IMR-90 (cell line): ENCODE data around the gene CEP162. TPM values are rescaled to one million over a fixed set of nuclear protein-coding genes. Genes with fewer than 3 reads are reported as not detected.

ENCODE experiments used
- ATAC-seq: fragments of 200-7000 bp; cut with Tn5 transposase; 2 replicates; pipeline ENCODE4 v1.9.1; 2020; ENCODE audit warnings: low read depth, mild to moderate bottlenecking, moderate library complexity
- BruUV-seq: library from RNA; stranded (reverse); fragments of 400-500 nt; replicated peaks from 2 replicates; lab custom pipeline; 2021; lab: Mats Ljungman, UMichigan
- CTCF ChIA-PET: fragments of 300-600 bp; formaldehyde crosslinking; extraction: SDS; loops from one replicate; lab custom pipeline; 2021; ENCODE audit warnings: antibody characterized with exemption; lab: Yijun Ruan, JAX
- POLR2A ChIA-PET: fragments of 300-600 bp; sonication (Branson Sonifier 250); formaldehyde crosslinking; loops from one replicate; lab custom pipeline; 2022; ENCODE audit warnings: antibody characterized with exemption; ENCODE audit not compliant: unreplicated experiment; lab: Charles Lee
- DNase-seq: peaks from one replicate; pipeline ENCODE4 v3.0.0; 2013
- H2AFZ ChIP-seq: replicated peaks from 2 replicates; pipeline ENCODE3; 2013; ENCODE audit warnings: low read length, mild to moderate bottlenecking; ENCODE audit not compliant: poor library complexity
- H2AK5ac ChIP-seq: 2 replicates; pipeline ENCODE4 v1.6.1; 2013; ENCODE audit warnings: low read depth, low read length, inconsistent platforms
- H2AK9ac ChIP-seq: replicated peaks from 2 replicates; pipeline ENCODE3; 2013; ENCODE audit warnings: mild to moderate bottlenecking, low read depth, low read length, moderate library complexity; ENCODE audit not compliant: poor library complexity
- H2BK120ac ChIP-seq: 2 replicates; pipeline ENCODE4 v1.6.1; 2013; ENCODE audit warnings: low read depth, low read length, inconsistent platforms
- H2BK15ac ChIP-seq: 3 replicates; pipeline ENCODE4 v1.6.1; 2013; ENCODE audit warnings: low read depth, low read length, inconsistent platforms
- H2BK20ac ChIP-seq: 2 replicates; pipeline ENCODE4 v1.6.1; 2013; ENCODE audit warnings: low read depth, mild to moderate bottlenecking, inconsistent platforms, low read length, moderate library complexity
- H2BK5ac ChIP-seq: 2 replicates; pipeline ENCODE4 v1.6.1; 2013; ENCODE audit warnings: mild to moderate bottlenecking, low read depth, low read length, inconsistent platforms; ENCODE audit not compliant: poor library complexity, severe bottlenecking
- H3K14ac ChIP-seq: replicated peaks from 2 replicates; pipeline ENCODE4 v1.6.1; 2013; ENCODE audit warnings: low read depth, low read length, inconsistent platforms
- H3K18ac ChIP-seq: 2 replicates; pipeline ENCODE4 v1.6.1; 2013; ENCODE audit warnings: low read depth, low read length, control low read depth
- H3K23ac ChIP-seq: 2 replicates; pipeline ENCODE4 v1.6.1; 2013; ENCODE audit warnings: low read depth, low read length, inconsistent platforms
- H3K27ac ChIP-seq: 2 replicates; pipeline ENCODE4 v1.5.1; 2013; ENCODE audit warnings: mild to moderate bottlenecking, control low read depth, low read length; ENCODE audit not compliant: insufficient read depth
- H3K27me3 ChIP-seq: 2 replicates; pipeline ENCODE4 v1.6.1; 2013; ENCODE audit warnings: low read length; ENCODE audit not compliant: control insufficient read depth, insufficient read depth
- H3K36me3 ChIP-seq: 2 replicates; pipeline ENCODE4 v1.6.1; 2013; ENCODE audit warnings: low read length, mixed read lengths; ENCODE audit not compliant: control insufficient read depth, insufficient read depth
- H3K4ac ChIP-seq: 2 replicates; pipeline ENCODE4 v1.6.1; 2013; ENCODE audit warnings: low read depth, low read length, inconsistent platforms
- H3K4me1 ChIP-seq: 2 replicates; pipeline ENCODE4 v1.6.1; 2013; ENCODE audit warnings: low read length, mixed read lengths; ENCODE audit not compliant: control insufficient read depth, insufficient read depth
- H3K4me2 ChIP-seq: 2 replicates; pipeline ENCODE4 v1.6.1; 2013; ENCODE audit warnings: low read depth, mild to moderate bottlenecking, control low read depth, low read length, moderate library complexity
- H3K4me3 ChIP-seq: 2 replicates; pipeline ENCODE4 v1.5.1; 2013; ENCODE audit warnings: low read depth, mild to moderate bottlenecking, control low read depth, low read length, moderate library complexity; ENCODE audit not compliant: insufficient read depth
- H3K56ac ChIP-seq: 2 replicates; pipeline ENCODE4 v1.6.1; 2013; ENCODE audit warnings: low read length, inconsistent platforms; ENCODE audit not compliant: insufficient read depth; ENCODE audit errors: extremely low read depth
- H3K79me1 ChIP-seq, 2 experiments: 2 replicates each; pipeline ENCODE4 v1.6.1; 2013; ENCODE audit warnings: low read length in 2 of 2, inconsistent platforms in 1 of 2, low read depth in 1 of 2
- H3K9ac ChIP-seq: 2 replicates; pipeline ENCODE4 v1.6.1; 2013; ENCODE audit warnings: low read depth, low read length, control low read depth
- H3K9me1 ChIP-seq: 2 replicates; pipeline ENCODE4 v1.6.1; 2013; ENCODE audit warnings: low read length, inconsistent platforms; ENCODE audit not compliant: insufficient read depth
- H3K9me3 ChIP-seq: 2 replicates; pipeline ENCODE4 v1.6.1; 2013; ENCODE audit warnings: low read length; ENCODE audit not compliant: control insufficient read depth, insufficient read depth
- H4K20me1 ChIP-seq: 2 replicates; pipeline ENCODE4 v1.6.1; 2013; ENCODE audit warnings: low read length, inconsistent platforms; ENCODE audit not compliant: insufficient read depth
- H4K5ac ChIP-seq: 2 replicates; pipeline ENCODE4 v1.6.1; 2013; ENCODE audit warnings: mild to moderate bottlenecking, low read depth, low read length, control low read depth
- H4K8ac ChIP-seq, 2 experiments: 2 replicates each; pipeline ENCODE4 v1.6.1; 2013; ENCODE audit warnings: low read depth in 2 of 2, low read length in 2 of 2, control low read depth in 1 of 2, inconsistent platforms in 1 of 2
- H4K91ac ChIP-seq: 2 replicates; pipeline ENCODE4 v1.6.1; 2013; ENCODE audit warnings: low read depth, low read length, inconsistent platforms; ENCODE audit not compliant: insufficient read depth
- BHLHE40 ChIP-seq: fragments of 150-350 bp; IDR thresholded peaks from 2 replicates; pipeline ENCODE4 v1.6.1; 2016; ENCODE audit warnings: mild to moderate bottlenecking, low read depth, low read length
- CEBPB ChIP-seq: IDR thresholded peaks from 2 replicates; pipeline ENCODE4 v1.6.1; 2012; ENCODE audit warnings: low read depth, low read length, improper control_type of control experiment
- CHD1 ChIP-seq: IDR thresholded peaks from 2 replicates; pipeline ENCODE4 v1.6.1; 2012; ENCODE audit warnings: low read depth, low read length, improper control_type of control experiment
- CTCF ChIP-seq: conservative IDR thresholded peaks from 2 replicates; pipeline ENCODE4 v1.5.1; 2012; ENCODE audit warnings: mild to moderate bottlenecking, low read depth, low read length, improper control_type of control experiment
- ELK1 ChIP-seq: fragments of 150-350 bp; IDR thresholded peaks from 2 replicates; pipeline ENCODE4 v1.6.1; 2016; ENCODE audit warnings: low read depth, mild to moderate bottlenecking, low read length, moderate library complexity, borderline replicate concordance
- FOS ChIP-seq: fragments of 150-350 bp; IDR thresholded peaks from 2 replicates; pipeline ENCODE4 v1.6.1; 2016; ENCODE audit warnings: low read depth, low read length
- MAFK ChIP-seq: IDR thresholded peaks from 2 replicates; pipeline ENCODE4 v1.6.1; 2012; ENCODE audit warnings: low read depth, low read length, improper control_type of control experiment
- MAZ ChIP-seq: IDR thresholded peaks from 2 replicates; pipeline ENCODE4 v1.6.1; 2012; ENCODE audit warnings: low read depth, mild to moderate bottlenecking, low read length, improper control_type of control experiment, moderate library complexity, borderline replicate concordance
- MXI1 ChIP-seq: IDR thresholded peaks from 2 replicates; pipeline ENCODE4 v1.6.1; 2012; ENCODE audit warnings: low read depth, mild to moderate bottlenecking, low read length, moderate library complexity, borderline replicate concordance
- NFE2L2 ChIP-seq: fragments of 150-350 bp; IDR thresholded peaks from 2 replicates; pipeline ENCODE4 v1.6.1; 2016; ENCODE audit warnings: low read depth, mild to moderate bottlenecking, low read length
- POLR2A ChIP-seq: IDR thresholded peaks from 2 replicates; pipeline ENCODE4 v1.6.1; 2012; ENCODE audit warnings: mild to moderate bottlenecking, low read depth, low read length
- RAD21 ChIP-seq: IDR thresholded peaks from 2 replicates; pipeline ENCODE4 v1.6.1; 2012; ENCODE audit warnings: low read length, improper control_type of control experiment
- RCOR1 ChIP-seq: IDR thresholded peaks from 2 replicates; pipeline ENCODE4 v1.6.1; 2012; ENCODE audit warnings: mild to moderate bottlenecking, low read length, improper control_type of control experiment; ENCODE audit not compliant: insufficient replicate concordance
- RFX5 ChIP-seq: IDR thresholded peaks from 2 replicates; pipeline ENCODE4 v1.8.0; 2012; ENCODE audit warnings: low read depth, mild to moderate bottlenecking, low read length, moderate library complexity
- SMC3 ChIP-seq: fragments of 150-350 bp; IDR thresholded peaks from 2 replicates; pipeline ENCODE4 v1.6.1; 2016; ENCODE audit warnings: low read depth, mild to moderate bottlenecking, antibody characterized with exemption, low read length, moderate library complexity
- USF2 ChIP-seq: fragments of 150-350 bp; IDR thresholded peaks from 2 replicates; pipeline ENCODE4 v1.6.1; 2017; ENCODE audit warnings: mild to moderate bottlenecking, antibody characterized with exemption, low read length, low read depth
- dilution Hi-C: fragments of 300-500 bp; cut with HindIII; formaldehyde crosslinking; loops from one replicate; pipeline ENCODE4 v1.14.3; 2018; ENCODE audit warnings: low sequenced_read_pairs; ENCODE audit not compliant: unreplicated experiment
- in situ Hi-C: fragments of 300-500 bp; cut with MboI; formaldehyde crosslinking; loops from 3 replicates; pipeline ENCODE4 v1.14.3; 2019; ENCODE audit warnings: low sequenced_read_pairs, inconsistent platforms, mixed read lengths
- intact Hi-C: fragments of 100-400 bp; cut with micrococcal nuclease; formaldehyde crosslinking; loops from 2 replicates; pipeline ENCODE4 v1.10.0; 2022
- polyA plus RNA-seq, 3 experiments: library from polyadenylated mRNA; depleted of rRNA; stranded (reverse); fragments of >200 nt; gene quantifications; 2 replicates each; pipeline ENCODE4 v1.2.3, GENCODE V29; 2012; ENCODE audit warnings: low replicate concordance in 1 of 3
- total RNA-seq: library from RNA; depleted of rRNA; stranded (reverse); fragments of >200 nt; gene quantifications from 2 replicates; pipeline ENCODE4 v1.2.3, GENCODE V29; 2012

CEP162 gene
- total and polyA plus RNA-seq, 2 of the 4 experiments (the other 2 are of a cell fraction) = 1.2 to 1.6 TPM

GRCh38 chr6:84139311-84139710 is 88.1 kb downstream of the CEP162 start:
- H3K9ac ChIP-seq = no peak overlapping the region
- H3K4me1 ChIP-seq = no peaks in the 10 kb centered on the region
- no peaks in the 10 kb centered on the region for H3K9me1 ChIP-seq
- no peaks in the 10 kb centered on the region for H3K9me3 ChIP-seq
- no peak overlapping the region for H4K8ac ChIP-seq
- no peak overlapping the region for H3K18ac ChIP-seq
- H3K27me3 ChIP-seq = no peaks in the 10 kb centered on the region
- CTCF ChIA-PET = no interaction called here
- no peak overlapping the region for H2AFZ ChIP-seq
- H4K91ac ChIP-seq = no peak overlapping the region
- no peak overlapping the region for H2AK9ac ChIP-seq
- H3K23ac ChIP-seq = no peak overlapping the region
- no peak overlapping the region for H4K5ac ChIP-seq
- H3K4ac ChIP-seq = no peak overlapping the region
- DNase-seq (no peak), ATAC-seq (no peak)
- H3K36me3 ChIP-seq = no peaks in the 10 kb centered on the region
- POLR2A ChIA-PET = no interaction called here
- TF ChIP-seq CEBPB = no peak
- TF ChIP-seq USF2 = no peak
- no peak for TF ChIP-seq RAD21
- no peak for TF ChIP-seq RFX5
- no peak for TF ChIP-seq MXI1
- no peak for TF ChIP-seq CTCF
- no peak for TF ChIP-seq ELK1
- TF ChIP-seq SMC3 = no peak
- no peak for TF ChIP-seq NFE2L2
- no peak for TF ChIP-seq RCOR1
- TF ChIP-seq MAZ = no peak
- no peak for TF ChIP-seq BHLHE40
- no peak for TF ChIP-seq MAFK
- TF ChIP-seq POLR2A = no peak
- TF ChIP-seq CHD1 = no peak
- no peak for TF ChIP-seq FOS
- H3K27ac ChIP-seq = no peak overlapping the region
- no peak overlapping the region for H2BK20ac ChIP-seq
- no peaks in the 10 kb centered on the region for H4K20me1 ChIP-seq
- no peak overlapping the region for H3K14ac ChIP-seq
- dilution Hi-C loops = no loop called here
- H3K56ac ChIP-seq = no peak overlapping the region
- H3K79me1 ChIP-seq = no peaks in the 10 kb centered on the region
- no TSS peak for BruUV-seq
- no peak overlapping the region for H2BK15ac ChIP-seq
- intact Hi-C loops = no loop called here
- in situ Hi-C loops = no loop called here
- no peak overlapping the region for H3K4me2 ChIP-seq
- H2BK120ac ChIP-seq = no peak overlapping the region
- no peak overlapping the region for H3K4me3 ChIP-seq
- no peak overlapping the region for H2AK5ac ChIP-seq
- H2BK5ac ChIP-seq = no peak overlapping the region
